HG03135 (cell line): ENCODE measurements around the gene SLC35A5.
"Not testable (repeated sequence)": the region's sequence is repeated elsewhere in the genome, so short reads cannot be mapped to it uniquely, and the experiment has no call there.

Experiments used
- ATAC-seq: cut with Tn5 transposase; IDR thresholded peaks from one replicate; pipeline ENCODE4 v1.9.1; 2021; ENCODE audit warnings: mild to moderate bottlenecking, moderate library complexity; ENCODE audit not compliant: unreplicated experiment

Gene SLC35A5, protein sequence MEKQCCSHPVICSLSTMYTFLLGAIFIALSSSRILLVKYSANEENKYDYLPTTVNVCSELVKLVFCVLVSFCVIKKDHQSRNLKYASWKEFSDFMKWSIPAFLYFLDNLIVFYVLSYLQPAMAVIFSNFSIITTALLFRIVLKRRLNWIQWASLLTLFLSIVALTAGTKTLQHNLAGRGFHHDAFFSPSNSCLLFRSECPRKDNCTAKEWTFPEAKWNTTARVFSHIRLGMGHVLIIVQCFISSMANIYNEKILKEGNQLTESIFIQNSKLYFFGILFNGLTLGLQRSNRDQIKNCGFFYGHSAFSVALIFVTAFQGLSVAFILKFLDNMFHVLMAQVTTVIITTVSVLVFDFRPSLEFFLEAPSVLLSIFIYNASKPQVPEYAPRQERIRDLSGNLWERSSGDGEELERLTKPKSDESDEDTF

DNA sequence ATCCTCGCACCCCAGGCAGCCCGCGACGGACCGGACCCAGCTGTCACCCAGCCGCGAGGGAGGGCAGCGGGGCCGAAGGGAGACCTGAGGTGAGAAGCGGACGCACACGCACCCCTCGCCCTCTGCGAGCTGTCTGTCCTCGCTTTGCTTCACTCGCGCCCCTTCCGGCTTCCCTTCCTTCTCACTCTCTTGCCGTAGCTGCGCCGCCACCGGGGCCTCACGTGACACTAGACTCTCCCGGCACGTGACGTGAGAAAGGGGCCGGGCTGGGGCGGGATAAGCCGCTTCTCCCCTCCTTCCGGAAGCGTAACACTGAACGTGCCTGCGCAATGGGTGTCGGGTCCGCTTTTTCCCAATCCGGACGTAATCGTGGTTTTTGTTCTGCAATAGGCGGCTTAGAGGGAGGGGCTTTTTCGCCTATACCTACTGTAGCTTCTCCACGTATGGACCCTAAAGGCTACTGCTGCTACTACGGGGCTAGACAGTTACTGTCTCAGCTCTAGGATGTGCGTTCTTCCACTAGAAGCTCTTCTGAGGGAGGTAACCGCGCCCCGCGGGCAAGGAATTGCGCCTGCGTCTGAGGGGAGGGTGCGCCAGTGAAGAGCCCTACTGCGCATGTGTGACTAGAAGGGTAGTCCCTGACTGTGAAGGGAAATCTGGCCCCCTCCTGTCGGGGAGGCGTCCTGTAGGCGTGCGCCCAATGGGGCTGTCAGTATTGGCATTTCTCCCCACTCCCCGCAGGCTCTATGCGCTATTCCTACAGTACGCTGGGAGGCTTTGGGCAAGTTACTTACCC is at the start of gene SLC35A5, which contains the start of gene ATG3:
Gene SLC35A5, plus strand, starts transcription at position 312 of the 796 bp plus-strand sequence. CDS start 1,359 bp downstream, outside the sequence.
Gene ATG3, minus strand, starts transcription at position 229 of the 796 bp plus-strand sequence. CDS start 434 bp downstream, outside the sequence.
- peak; percentile 82 for ATAC-seq

DNA sequence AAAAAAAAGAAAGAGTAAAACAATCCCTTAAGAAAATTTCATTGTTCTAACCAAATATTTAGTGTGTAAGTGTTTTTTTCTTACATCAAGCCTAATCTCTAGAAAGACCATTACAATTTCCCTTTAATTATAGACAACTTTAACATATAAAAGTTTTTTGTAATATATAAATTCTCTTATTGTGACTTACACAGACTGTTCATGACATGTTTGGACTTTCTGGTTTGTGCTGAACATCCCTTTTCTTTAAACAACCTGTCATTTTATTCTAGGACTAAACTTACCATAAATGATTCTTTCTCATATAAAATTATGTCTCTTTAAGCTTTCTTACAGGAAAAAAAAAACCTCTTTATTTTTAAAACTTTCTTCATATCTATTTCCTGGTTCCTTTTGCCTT is 49.5 kb upstream of the SLC35A5 start:
- ATAC-seq = no peak

DNA sequence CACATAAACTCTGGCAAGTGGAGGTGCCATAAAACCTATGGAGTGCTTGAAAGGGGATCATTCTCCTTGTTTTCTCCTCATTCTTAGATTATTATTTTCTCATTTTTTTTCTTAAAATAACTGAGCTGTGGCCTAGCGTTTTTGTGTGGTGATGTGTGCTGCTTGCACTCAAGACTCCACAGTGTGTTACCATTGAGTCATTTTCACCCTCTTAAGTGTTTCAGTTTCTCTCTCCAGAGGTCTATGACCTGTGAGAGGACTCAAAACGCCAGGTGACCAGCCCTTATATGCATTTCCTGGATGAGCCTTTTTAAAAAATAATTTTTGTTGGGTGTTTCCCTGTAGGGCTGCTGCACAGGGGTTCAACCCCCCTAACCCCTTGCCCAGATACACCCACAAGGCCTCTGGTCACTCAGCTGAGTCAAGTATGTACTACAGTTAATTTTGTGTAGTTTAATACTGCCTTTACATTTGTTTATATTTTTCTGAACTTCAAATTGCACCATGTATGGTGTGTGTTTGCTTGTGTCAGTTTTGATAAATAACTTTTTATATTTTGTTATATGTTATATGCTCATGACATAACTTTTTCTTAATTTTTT is 47.2 kb upstream of the SLC35A5 start:
- ATAC-seq = peak; percentile 100

DNA sequence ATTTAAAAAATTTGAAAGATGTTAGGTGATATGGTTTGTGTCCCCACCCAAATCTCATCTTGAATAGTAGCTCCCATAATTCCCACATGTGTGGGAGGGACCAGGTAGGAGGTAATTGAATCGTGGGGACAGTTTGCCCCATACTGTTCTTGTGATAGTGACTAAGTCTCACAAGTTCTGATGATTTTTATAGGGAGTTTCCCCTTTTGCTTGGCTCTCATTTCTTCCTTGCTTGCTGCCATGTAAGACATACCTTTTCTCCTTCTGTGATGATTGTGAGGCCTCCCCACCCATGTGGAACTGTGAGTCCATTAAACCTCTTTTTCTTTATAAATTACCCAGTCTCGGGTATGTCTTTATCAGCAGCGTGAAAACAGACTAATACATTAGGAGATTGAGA is 42.9 kb upstream of the SLC35A5 start:
- ATAC-seq = not testable (repeated sequence)

DNA sequence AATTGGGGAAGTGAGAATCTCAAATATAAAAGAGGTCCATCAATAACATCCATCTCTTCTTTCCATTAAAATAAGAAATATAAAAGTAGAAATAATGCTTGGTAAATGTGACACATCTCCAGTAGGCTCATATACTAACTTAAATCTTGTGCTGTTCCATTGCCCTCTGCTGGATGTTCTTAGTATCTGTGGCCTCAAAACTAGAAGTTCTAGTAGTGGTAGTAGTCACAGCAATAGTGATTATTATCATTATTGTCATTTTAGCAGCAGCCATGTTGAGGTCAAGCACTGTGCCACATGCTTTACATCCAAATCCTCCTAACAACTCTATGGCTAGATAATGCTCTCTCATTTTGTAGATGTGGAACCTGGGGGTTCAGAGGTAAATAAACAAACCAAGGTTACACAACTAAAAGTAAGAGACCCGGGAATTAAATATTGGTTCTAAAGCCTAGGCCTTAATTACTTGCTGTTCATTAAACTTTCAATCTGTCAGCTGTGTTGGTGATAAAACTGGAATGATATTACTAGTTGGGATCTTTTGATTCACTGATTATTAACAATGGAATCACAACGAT is 42.3 kb upstream of the SLC35A5 start:
- peak; percentile 54 for ATAC-seq

DNA sequence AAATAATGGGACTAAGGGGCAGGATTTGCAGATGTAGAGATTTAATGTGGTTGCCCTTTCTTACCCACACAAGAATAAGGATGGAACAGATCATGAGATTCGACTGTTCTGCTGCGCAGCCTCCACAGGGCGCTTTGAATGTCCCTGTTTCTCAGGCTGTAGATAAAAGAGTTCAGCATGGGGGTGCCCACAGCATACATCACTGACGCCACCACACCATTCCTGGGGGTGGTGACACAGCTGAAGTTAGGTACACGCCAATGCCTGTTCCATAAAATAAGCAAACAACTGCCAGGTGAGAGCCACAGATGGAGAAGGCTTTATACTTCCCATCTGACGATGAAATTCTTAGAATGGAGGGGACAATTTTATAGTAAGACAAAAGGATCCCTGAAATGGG is 37.7 kb upstream of the SLC35A5 start:
- ATAC-seq = not testable (repeated sequence)

DNA sequence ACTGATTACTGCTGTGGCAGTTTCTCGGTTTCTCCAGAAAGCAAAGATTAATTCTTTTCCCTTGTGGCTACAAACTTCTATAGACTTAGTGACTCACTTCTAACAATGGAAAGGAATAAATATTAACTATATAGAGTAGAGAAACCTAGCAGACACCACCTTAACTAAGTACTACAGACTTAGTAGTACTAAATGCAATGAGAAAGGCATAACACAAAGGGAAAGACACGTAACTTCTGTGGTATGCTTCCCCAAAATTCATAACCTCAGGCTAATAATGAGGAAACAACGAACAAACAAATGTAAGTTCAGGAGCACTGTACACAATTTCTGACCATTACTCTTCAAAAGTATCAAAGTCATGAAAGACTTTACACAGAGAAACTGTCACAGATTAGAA is 31.3 kb upstream of the SLC35A5 start:
- ATAC-seq = no peak

DNA sequence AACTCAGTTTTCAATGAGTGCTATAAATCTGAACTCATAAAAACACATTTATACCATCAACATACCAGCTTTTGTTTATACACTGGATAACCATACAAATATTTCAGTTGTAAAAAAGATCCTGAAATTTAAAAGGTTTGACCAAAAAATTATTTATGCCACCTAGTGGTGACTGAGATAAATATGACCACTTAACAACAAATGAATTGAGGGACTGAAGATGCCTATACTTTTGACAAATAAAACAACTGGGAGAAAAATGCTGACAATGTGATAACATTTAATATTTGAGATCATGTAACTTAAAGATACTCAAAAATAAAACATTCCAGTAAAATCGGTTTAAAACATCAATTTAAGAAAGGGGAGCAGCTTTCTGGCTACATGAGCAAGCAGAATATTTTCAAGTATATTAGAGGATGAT is 30.5 kb upstream of the SLC35A5 start:
- no peak for ATAC-seq

DNA sequence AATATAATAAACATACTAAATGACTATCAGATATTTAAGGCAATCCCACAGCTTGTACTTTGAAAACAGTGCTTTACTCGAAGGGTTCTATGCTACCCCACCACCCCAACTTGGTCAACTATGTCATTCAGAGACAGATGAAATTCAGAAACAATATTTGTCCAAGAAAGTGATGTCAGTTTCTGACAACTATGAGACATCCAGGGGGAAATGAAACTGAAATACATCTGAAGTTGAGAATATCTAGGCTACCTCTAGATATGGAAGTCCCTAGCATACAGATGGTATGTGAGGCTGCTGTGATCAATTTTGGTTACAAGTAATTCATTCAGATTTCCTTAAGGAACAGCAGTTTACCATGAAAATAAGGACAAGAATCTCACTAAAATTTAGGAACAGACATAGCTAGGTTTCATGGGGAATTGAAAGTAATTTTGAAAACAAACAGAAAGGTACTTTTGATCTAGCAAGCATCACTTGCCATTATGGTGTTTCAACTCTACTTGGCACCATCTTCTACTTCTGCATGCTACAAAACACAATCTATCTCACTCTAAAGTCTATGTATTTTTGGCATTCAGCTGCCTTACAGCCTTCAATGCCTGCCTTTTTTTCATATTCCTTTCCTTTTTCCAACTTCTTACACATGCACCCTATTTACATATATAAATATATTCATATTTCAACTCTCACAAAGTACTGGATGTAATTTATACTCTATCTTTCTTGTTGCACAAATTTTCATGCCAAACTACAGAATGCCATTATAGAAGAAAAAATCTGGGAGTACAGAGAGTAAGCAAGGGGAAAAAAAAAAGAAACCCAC is 21.8 kb upstream of the SLC35A5 start:
- peak; percentile 90 for ATAC-seq

DNA sequence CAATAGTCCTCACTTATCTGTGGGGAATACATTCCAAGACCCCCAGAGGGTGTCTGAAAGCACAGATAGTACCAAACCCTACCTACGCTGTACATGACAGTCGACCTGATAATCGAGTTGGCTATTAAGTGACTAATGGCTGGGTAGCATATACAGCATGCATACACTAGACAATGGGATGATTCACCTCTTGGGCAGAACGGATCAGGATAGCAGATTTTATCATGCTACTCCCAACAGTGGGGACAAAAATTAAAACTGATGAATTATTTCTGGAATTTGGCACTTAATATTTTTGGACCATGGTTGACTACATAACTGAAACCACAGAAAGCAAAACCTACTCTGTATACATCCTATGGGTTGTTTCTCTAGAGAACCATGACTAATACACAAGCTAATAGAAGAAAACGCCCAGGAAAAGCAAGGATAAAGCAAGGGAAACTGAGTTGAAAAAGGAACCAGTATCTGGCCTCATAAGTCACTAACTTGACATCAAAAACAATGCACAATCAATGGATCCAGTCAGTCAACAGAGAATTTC is 15.6 kb upstream of the SLC35A5 start:
- ATAC-seq = no peak

DNA sequence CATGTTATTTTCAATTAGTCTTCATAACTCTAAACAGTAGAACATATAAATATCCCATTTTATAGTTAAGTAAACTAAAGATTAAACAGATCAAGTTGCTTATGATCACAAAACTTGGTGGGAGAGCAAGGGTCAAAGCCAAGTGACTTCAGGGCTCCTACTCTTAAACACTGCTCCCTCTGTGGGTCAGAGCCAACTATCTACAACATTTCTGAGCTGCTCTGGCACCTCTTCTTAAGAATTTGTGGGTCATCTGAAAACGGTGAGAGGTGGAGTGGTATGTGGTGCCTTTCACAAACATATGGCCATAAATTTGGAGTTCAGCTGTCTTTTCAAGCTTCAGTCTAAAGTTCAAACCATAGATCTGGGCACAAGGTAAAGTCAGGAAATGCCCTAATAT is 11.0 kb upstream of the SLC35A5 start:
- ATAC-seq = no peak

DNA sequence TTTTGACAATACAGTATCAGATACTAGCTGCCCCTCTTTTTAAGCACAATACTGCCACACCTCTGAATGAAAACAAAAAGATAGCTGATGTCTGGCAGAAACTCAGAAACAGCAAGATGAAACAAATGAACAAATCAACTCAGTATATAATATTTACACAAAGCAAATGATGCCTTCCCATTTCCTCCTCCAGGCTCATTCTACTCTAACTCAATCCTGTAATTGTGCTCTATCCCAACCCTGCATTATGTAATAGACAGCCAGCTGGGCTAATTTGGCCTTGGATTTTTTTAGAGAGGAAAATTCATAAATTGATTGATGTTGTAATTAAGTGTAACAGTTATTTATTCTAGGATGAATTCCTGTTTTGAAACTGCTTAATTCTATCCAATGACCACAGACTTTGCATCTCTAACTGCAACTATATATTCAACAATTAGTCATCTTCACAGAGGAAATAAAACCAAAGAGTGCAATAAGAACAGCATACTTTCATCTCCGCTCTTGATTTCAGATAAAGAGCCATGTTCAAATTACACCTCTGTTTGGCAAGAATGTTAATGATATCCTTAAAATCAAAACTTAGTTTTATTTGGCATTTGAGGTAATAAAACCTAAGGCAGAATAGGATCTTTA is 6.2 kb upstream of the SLC35A5 start:
- no peak for ATAC-seq

DNA sequence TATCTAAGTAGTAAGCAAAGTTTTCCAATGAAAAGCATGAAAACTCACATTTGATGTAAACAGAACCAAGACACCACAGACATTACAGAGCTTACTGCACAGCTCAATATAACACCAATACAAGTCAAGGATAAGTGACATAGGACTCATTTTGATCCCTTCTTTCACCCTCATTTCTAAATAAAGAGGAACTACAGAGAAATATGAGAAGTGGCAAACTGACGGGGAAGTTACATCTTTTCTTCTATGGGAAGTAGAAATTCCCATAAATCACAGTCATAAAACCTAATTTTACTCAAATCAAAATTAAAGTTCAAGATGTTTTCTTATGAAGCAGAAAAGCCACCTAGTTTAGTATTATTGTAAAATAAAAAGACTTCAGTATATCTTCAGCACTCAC is 3.9 kb upstream of the SLC35A5 start:
- ATAC-seq = no peak

DNA sequence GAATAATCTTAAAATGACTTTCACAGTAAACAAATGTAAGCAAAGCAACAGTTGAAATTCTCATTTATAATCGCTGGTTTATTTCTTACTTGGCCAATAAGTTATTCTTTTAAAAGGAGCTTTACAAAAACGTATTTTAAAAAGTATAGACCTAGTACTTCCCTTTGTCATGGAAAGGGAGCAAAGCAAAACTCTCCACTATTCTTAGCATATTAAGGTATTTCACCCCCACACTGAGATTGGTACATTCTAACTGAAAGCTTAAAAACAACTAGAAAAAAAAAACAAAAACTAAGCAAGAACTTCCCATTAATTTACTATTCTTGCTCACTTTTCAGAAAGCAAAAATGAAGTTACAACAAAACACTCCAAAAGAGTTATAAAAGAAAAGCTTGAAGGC is 1.5 kb upstream of the SLC35A5 start:
- no peak for ATAC-seq

DNA sequence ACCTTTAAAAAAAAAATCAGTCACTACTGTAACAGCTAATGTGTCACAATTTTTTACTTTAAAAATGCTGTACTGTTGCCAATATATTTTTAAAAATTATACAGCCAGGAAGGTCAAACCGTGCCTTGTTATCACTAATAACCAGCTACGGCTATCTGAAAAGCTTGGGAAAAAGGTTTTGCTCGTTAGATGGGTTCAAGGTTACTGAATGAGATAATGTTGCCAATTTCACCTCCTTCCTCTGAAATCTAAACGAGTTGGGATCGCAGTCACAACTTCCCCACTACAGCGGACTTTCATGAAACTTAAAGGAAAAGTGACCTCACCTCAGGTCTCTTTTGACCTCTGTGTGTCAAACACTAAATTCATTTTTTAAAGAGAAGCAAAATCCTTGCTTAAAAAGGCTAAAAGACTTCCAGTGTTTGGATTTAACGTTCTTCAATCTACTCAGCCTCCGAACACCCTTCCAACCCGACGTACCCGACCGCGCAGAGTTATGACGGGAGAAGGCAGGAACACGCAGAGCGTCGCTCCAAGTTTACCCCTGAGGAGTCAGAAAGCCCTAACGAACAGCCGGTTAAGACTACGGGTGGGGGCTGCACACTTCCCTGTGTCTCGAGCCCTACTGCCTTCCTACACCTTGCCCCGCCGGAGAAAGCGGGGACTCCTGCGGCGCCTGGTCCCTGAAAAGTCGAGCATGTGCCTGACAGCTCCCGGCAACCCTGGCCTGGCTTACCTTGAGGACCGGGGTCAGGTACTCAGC is 943 bp upstream of the SLC35A5 start:
- peak; percentile 24 for ATAC-seq

DNA sequence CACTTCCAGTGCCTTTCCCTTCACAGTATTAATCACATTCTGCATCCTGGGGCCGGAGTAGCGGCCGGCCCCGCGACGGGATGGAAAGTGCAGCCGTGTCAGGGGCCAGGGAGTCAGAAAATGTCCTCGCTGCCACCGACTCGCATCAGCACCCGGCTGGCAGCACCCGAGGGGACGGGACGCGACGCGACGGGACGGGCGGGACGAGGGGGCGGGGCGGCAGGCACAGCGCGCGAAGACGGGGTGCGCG is 436 bp upstream of the SLC35A5 start:
- peak; percentile 52 for ATAC-seq

DNA sequence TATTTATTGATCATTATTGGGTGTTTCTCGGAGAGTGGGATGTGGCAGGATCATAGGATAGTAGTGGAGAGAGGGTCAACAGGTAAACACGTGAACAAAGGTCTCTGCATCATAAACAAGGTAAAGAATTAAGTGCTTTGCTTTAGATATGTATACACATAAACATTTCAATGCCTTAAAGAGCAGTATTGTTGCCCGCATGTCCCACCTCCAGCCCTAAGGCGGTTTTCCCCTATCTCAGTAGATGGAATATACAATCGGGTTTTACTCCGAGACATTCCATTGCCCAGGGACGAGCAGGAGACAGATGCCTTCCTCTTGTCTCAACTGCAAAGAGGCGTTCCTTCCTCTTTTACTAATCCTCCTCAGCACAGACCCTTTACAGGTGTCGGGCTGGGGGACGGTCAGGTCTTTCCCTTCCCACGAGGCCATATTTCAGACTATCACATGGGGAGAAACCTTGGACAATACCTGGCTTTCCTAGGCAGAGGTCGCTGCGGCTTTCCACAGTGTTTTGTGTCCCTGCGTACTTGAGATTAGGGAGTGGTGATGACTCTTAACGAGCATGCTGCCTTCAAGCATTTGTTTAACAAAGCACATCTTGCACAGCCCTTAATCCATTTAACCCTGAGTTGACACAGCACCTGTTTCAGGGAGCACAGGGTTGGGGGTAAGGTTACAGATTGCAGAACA is 2.5 kb downstream of the SLC35A5 start:
- ATAC-seq = not testable (repeated sequence)

DNA sequence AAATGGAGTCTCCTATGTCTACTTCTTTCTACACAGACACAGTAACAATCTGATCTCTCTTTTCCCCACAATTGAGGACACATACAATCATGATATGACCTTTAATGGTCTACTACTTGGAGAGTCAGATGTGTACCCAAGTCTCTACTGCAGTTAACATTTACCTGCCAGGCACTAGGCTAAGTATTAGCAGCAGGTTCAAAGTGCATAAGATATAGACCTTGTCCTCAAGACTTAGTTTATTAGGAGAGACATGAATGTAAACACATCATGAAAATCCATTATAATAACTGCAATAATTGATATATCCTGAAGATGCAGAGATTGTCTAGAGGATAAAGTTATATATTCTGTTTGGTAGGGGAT is 3.1 kb downstream of the SLC35A5 start:
- no peak for ATAC-seq

DNA sequence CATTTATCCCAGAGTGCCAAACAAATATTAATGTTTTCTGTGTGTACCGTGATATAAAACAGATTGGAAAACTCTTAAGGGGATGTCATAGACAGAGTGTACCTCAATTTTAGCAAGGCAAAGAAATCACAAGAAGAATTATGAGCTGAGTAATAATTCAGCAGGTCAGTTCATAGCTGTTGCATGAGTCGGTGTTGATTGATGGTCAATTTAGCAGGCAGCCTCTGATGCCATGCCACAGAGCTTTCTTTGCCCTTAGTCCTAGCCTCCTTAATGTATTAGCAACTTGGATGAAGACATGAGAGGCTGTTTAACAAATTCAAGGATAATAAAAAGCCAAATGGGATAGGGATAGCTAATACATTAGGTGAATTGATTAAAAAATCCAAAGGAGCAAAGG is 6.8 kb downstream of the SLC35A5 start:
- no peak for ATAC-seq
